ENCODE results near the gene RRP9.
"Not testable (repeated sequence)": the region's sequence is repeated elsewhere in the genome, so short reads cannot be mapped to it uniquely, and the experiment has no call there.

Gene RRP9

DNA sequence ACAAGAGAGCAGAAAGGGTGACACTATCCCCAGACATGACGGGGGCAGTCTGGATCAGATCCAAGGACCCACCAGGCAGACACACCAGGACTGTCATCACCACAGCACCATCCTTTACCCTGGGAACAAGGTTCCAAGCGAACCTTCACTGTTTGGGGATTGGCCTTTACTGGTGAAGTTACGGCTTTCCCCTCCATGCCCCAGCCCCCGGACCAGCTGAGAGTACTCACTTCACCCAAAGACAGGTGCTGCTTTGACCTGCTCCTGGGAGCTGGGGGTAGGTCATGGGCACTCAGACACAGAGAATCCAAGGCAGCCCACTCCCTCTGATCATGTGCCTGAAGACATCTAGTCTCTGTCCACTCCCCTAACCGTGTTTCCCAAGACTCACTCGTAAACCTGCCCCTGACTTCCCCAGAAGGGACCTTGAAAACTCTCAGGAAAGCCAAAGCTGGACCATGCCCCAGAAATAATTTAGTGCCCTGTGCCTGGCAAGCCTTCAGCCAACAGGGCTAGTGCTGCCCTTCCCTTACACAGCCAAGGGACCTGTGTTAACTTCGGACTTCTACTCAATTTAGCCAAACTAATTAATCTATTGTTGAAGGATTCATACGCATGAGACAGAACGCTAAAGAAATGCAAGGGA lies 2.8 kb downstream of the RRP9 start:
- DNase-seq (ENCODE audit: low spot score), result no peak

DNA sequence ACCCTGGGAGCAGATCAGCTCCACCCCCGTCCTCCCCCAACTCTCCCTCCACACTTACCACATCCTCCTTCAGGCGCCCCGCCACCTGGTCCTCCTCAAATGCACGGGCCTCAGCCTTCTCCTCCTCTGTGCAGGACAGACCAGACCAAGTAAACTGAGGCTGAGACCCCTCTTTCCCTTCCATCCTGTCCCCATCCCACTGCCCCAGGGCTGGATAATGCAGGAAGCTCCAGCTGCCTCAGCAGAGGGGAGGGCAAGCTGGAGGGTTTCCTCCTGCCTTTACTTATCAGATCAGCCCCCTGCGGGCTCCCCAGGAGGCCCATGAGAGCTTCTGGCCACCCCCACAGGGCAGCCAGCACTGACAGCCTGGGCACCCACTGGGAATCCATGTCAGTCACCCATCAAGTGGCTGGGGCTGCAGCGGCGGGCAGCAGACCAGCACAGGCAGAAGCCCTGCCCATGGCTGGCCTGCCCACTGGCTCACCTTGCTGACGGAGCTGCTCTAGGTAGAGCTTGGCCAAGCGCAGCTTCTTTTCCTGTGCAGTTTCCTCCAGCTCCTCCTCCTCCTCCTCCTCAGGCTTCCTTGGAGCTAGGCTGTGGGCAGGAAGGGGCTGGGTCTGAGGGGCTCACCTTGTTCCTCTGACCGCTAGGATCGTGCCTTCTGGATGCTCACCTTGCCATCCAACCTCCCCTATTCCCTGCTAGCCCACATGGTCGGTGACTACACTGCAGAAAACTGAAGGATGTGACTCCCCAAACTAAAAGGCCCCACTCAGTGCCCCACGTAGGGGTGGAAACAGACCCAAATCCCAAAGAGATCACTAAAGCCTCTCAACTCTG lies 3.9 kb downstream of the RRP9 start:
- DNase-seq (ENCODE audit: low spot score), result no peak

GRCh38 chr3:51937014-51937413 lies 4.7 kb downstream of the RRP9 start:
- no peak for DNase-seq (ENCODE audit: low spot score)

- no peak for DNase-seq (ENCODE audit: low spot score)
Measured at GRCh38 chr3:51935886-51936755, 5.6 kb downstream of the RRP9 start.

DNA sequence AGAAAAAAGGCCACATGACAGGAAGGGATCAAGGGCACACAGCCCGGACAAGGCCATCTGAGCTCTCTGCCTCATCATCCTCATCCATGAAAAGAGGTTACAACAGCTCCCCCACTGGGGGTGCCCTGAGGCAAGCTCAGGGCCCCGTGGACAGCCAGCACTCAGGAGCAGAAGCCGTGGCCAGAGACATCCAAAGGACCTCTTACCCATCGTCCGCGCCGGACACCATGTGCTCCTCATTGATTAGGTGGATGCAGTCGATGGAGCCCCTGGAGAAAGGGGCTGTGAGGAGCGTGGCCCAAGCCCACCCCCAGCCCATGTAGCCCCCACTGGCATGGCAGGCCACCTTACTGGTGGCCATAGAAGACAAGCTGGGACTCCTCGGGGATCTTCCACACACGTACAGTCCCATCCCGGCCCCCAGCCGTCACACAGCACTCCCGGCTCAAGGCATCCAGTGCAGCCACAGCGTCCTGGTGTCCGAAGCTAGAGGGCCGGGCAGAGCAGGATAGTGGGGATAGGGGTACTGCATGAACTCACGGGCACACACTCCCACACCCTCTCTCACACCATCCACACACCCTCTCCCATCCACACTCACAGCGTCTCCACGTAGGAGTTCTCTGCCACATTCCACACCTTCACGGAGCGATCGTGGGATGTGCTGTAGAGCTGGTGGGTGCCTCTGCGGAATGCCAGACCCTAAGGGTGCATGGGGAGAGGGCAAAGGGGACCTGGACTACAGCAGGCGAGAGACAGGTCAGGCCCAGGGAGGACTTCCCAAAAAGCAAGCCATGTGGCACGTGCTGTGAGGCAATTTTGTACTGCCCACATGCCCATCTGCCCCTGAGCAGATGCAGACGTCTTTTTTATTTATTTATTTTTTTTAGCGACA lies 6.5 kb downstream of the RRP9 start:
- DNase-seq (ENCODE audit: low spot score), result no peak

DNA sequence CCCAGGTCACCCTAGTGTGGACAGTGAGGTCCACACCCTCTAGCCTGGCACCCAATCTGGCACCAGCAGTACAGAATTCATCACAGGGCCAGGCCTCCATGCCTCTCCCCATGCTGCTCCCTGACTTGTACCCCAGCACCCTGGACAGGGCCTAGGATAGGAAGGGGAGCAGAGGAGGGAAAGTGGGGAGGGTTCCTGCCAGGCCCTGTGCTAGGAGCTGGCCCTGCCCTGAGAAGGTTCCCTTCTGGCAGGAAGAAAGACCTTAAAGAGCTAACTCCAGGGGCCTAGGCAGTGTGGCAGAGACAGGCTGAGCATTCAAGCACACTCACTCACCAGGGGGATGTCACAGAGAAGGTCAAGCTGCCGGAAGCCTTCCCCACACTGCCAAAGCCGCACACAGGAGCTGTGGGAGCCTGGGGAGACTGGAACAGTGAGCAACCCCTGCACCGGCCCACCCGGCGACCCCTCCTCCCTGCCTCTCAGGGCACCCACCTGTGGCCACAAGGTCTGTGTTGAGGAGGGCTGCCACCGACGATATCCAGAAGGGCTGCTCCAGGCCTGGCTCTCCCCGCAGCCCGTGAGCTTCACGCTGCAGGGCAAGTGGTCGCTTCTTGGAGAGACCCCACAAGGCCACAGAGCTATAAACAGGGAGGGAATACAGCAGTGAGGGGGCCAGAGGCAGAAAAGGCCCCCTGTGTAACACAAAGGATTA lies 7.4 kb downstream of the RRP9 start:
- DNase-seq (ENCODE audit: low spot score), result no peak

- no peak for DNase-seq (ENCODE audit: low spot score)
Measured at GRCh38 chr3:51933471-51934138, 8.1 kb downstream of the RRP9 start.

DNA sequence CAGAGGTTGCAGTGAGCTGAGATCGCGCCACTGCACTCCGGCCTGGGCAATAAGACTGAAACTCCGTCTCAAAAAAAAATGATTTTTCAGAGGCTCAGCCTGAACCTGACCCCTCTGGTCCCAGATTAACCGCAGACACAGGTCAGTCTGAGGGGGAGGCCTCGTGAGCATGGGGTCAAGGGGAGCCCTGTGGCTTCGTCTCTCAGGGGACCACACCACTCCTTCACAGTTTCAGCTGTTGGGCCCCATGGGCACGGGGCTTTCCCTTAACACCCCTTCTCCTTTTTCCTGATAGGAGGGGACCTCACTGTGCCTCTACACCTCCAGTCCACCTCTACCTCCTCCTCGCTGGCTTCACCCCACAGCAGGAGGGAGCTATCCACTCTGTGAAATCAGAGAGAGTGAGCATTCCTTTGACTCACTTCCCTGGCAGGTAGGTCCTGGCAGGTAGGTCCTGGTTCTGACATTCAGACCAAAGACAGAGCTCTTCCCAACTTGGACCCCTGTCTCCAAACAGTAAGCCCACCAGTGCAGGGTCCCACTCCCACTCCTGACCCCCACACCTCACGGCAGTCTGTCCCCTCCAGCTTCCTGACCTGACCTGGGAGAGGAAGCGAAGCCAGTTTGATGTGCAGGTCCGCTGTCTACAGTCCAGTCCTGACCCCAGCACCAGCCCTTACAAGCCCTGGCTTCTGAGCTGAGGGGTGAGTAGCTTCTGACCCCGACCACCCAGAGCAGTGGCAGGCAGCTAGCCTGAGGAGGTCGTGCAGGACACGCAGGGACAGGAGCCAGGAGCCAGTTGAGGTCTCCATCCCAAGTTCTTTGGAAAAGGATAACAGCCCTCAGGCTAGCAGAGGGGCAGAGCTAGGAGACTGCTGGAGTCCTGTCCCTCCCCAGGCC lies 9.0 kb downstream of the RRP9 start:
- no peak for DNase-seq (ENCODE audit: low spot score)

- no peak for DNase-seq (ENCODE audit: low spot score)
Measured at GRCh38 chr3:51931756-51932155, 9.9 kb downstream of the RRP9 start.

DNA sequence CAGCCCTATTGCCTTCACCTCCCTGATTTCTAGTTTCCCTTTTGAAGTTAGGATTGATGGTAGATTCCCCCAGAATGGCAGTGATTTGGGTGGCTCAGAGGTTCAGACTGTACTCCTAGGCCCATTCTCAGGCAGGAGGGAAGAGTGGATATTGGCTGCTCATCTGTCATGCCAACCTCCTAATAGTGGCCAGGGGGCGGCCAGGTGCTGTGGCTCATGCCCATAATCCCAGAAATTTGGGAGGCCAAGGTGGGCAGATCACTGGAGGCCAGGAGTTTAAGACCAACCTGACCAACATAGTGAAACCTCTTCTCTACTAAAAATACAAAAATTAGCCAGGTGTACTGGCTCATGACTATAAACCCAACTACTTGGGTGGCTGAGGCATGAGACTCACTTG lies 11.3 kb downstream of the RRP9 start:
- no peak for DNase-seq (ENCODE audit: low spot score)

- peak; percentile 17 for DNase-seq (ENCODE audit: low spot score)
Measured at GRCh38 chr3:51929420-51930003, 12.2 kb downstream of the RRP9 start.

DNA sequence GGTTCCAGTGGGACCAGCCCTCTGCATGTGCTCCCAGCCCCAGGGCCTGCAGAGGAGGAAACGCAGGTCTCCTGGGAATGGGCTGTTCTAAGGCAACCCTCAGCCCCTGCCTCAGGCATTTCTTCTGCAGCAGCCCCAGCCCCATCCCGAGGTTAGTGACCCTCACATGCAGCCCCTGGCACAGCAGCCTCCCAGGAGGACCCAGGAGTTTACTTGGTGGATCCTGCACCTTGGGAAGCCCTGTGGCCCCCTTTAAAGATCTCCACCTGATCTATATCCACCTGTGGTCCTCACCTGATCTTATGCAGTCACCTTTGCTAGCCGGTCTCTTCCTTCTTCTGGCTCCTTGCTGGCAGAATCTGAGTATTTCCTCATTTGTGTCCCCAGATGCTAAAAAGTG lies 12.7 kb downstream of the RRP9 start:
- not testable (repeated sequence) for DNase-seq (ENCODE audit: low spot score)

GRCh38 chr3:51928438-51928837 lies 13.3 kb downstream of the RRP9 start:
- DNase-seq (ENCODE audit: low spot score), result no peak

- no peak for DNase-seq (ENCODE audit: low spot score)
Measured at GRCh38 chr3:51927061-51927977, 14.4 kb downstream of the RRP9 start.

GRCh38 chr3:51921081-51921578 lies 20.6 kb downstream of the RRP9 start:
- no peak for DNase-seq (ENCODE audit: low spot score)

DNA sequence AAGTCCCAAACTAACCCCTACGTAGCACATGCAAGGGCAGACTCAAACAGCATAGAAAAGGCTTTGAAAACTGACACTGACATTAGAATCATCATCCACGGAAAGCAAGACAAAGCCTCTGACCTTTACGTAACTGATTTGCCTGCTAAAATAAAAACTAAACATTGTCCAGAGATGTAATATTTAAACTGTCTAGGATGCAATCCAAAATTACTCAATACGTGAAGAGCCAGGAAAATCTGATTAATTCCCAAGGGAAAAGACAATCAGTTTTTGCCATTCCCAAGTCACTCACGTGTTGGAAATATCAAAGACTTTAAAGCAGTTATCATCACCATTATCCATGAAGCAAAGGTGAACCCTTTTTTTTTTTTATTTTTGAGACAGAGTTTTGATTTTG lies 25.3 kb downstream of the RRP9 start:
- no peak for DNase-seq (ENCODE audit: low spot score)

DNA sequence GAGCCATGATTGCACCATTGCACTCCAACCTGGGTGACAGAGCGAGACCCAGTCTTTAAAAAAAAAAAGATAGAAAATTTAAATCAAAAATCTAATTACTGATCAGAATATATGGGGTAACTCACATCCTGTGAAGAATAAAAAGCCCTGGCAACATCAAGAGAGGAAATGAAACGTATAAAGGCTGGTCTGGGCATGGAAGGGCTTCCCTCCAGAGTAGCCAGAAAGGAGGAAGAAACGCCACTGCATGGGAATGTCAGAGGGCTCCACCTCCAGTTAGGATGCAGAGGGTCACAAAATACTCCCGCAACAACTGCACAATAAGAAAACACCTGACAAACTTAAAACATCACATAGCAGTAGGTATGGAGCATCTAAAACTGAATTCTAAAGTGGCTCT lies 33.7 kb downstream of the RRP9 start:
- no peak for DNase-seq (ENCODE audit: low spot score)
